Daoy (cell line): ENCODE data around the gene PIEZO2. TPM values are rescaled to one million over a fixed set of nuclear protein-coding genes. Genes with fewer than 3 reads are reported as not detected.
"Not testable (repeated sequence)": the region's sequence is repeated elsewhere in the genome, so short reads cannot be mapped to it uniquely, and the experiment has no call there.

Experiments
- DNase-seq: peaks from one replicate; pipeline ENCODE4 v3.0.0-alpha.2; 2015; ENCODE audit warnings: low read depth
- total RNA-seq: library from RNA; depleted of rRNA; stranded (reverse); fragments of >200 nt; shearing (Covaris generic); gene quantifications from 2 replicates; pipeline ENCODE4 v1.2.3, GENCODE V29; 2014; rRNA removed

Gene PIEZO2
- 2.1 and 2.2 TPM in 2 replicates for total RNA-seq

DNA sequence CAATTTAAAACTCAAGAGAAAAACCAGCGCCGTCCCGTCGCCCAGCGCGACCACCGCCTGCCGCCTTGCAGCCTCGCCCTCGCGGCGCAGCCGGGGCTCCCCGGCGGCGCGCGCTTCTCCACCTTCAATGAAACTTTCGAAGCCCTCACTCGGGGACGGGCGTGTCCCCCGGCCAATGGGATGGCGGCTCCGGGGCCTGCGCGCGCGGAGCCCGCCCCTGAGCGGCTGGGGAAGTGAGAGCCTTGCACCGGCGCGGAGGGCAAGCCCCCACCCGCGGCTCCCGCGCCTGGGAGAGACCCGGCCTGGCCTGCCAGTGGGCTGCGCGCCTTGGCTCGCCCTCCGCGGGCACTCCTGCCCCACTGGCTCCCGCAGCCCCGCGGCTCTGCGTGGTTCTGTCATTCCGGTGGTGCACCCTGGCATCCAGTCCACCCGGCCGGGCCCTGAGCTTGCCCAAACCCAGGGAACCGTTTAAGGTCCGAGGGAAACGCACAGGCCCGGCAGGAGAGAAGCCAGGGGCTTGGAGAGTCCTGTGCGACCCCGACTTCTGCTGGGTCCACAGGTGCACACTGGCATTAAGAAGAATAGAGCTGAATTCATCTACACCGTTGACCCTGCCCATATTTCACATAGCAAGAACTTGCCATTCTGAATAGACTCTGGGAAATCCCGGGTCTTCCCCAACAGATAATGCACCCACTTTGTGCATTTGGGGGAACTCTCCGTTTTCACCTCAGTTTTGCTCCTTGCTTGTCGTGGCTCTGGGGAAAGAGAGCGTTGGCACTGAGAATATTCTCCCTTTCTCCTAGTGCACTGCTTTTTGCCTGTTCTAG lies at the start of gene PIEZO2:
Gene PIEZO2 (minus strand): TSS at position 129 of the 830 bp plus-strand sequence. CDS start 981 bp downstream, outside the sequence.
- DNase-seq, result peak; percentile 71

DNA sequence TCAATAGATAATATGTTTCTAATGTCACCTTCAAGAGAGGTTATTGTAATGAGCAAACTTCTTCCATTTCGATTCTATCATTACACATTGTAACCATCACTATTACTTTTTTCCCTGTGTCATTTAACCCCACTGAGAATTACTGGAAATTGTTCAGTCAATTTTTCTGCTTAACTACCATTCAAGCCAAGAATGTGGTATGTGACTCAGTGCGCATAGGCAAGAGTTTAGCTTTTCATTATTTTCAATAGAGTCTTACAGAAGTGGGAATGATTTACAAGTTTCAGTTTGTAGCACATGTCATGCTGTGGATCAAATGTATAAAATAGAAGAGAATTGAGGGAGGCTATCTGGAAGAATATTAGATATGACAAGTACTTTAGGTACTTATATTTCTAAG lies 34.3 kb upstream of the PIEZO2 start:
- no peak for DNase-seq

DNA sequence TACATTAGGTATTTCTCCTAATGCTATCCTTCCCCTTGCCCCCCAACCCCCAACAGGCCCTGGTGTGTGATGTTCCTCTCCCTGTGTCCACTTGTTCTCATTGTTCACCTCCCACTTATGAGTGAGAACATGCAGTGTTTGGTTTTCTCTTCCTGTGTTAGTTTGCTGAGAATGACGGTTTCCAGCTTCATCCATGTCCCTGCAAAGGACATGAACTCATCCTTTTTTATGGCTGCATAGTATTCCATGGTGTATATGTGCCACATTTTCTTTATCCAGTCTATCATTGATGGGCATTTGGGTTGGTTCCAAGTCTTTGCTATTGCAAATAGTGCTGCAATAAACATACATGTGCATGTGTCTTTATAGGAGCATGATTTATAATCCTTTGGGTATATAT lies 32.3 kb upstream of the PIEZO2 start:
- DNase-seq, result not testable (repeated sequence)

DNA sequence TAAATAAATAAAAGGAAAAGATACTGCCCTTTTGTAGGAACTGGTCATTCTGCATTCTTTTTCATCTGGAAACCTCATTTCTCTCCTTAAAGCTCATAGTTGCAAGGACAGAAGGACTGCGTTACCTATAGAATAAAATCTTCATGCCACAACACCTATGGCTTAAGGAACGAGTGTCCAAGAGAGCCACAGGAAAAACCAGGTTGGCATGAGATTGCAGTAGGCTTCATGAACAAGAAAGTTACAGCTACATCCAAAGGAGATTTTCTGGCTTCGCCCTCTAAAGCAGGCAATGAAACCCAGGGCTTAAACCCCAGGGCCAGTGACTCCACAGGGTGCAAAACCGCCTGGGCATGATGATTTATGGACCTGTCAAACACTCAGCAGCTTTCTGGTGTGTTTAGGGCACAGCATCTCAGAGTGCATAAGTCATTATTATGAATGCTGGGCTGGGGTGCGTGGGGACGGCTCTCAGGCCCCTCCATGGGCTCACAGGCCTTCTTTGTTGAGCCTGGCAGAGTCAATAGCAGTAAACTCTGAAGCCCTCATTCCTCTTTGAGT lies 30.7 kb upstream of the PIEZO2 start:
- peak; percentile 21 for DNase-seq

DNA sequence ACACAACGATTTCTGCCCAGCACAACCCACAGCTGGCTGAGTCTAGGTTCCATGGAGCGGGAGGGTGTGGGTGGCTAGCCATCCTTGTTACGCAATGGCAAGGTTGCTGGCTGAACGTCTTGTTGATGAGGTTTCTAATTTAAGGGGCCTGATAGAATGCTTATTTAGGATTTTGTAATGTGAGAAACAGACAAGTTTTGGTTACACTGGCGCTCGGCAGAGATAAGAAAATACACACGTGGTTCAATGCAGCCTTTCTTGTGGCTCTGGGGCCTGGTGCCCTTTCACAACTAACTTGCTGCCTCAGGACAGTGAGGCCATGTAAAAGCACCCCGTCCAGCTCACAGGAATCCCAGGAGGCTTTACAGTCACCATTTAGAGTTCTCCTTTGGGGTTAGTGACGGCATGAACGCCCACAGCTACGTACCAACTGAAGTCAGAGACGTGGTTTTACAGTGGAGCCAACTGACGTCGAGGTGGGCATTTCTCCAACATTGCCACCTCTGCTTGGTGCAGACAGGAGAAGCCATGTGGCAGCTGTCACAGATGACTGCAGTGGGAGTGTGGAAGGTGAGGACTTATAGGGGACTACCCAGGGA lies 29.7 kb upstream of the PIEZO2 start:
- DNase-seq, result peak; percentile 12

DNA sequence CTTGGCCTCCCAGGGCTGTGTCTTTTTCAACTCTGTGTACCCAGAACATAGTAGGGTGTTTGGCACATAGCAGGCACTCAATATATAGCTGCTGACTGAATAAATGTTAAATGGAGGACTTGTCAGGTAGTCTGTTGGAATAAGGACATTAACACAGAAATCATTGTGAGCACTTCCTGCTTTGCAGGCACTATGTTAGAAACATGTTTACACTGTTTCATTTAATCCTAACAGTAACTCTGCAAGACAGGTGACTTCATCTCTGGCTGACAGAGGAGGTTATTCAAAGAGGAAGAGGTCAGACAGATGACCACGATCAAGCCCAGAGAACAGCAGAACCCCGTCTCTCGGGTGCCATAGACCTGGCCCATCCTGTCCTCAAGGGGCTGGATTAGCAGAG lies 28.0 kb upstream of the PIEZO2 start:
- DNase-seq, result no peak

DNA sequence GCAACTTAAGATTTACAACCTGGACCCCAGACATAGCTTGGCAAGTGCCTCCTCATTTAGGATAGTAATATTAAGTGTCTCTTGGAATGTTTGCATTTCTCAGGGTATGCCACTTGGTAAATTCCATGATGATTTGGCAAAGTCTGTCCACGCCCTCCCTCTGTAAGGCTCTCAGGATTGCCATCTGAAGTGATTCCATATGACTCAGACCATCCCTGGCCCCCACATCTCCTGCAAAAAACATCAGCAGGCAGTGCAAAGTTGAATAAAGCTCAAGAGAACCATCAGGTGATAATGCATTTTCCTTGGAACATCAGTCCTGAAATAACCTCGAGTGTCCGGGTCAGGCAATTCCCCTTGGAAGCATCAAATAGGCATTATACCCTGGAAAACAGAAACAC lies 27.1 kb upstream of the PIEZO2 start:
- DNase-seq, result peak; percentile 78

DNA sequence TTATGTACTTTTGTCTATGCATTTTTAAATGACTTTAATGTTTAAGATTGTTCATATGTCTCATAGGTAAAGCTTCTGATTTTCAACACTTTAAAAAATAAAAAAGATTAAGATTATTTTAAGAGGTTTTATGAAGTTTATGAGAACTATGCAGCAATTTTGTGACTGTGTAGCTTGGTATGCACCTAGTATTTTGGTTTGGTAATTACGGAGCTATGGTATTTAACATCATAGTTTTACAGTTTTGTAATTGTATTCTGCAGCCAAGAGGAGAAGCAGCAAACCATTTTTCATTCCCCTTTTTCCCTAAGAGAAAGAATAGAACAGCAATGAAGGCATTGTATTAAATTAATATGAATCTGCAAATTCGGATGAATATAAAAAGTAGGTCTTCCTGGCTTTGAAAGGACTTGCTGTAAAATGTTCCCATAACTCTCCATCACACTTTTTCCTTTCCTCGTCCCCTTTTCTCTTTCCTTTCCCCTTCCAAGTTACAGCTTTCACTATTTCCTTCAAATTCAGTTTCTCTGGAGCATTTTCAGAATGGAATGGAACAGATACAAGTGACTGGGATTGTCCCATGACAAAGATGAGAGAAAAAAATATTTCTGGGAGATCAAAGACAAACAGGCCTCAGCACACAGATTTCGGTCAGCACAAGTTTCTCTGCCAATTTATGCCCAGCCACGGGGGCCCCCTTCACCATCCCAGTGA lies 26.1 kb upstream of the PIEZO2 start:
- peak; percentile 20 for DNase-seq

DNA sequence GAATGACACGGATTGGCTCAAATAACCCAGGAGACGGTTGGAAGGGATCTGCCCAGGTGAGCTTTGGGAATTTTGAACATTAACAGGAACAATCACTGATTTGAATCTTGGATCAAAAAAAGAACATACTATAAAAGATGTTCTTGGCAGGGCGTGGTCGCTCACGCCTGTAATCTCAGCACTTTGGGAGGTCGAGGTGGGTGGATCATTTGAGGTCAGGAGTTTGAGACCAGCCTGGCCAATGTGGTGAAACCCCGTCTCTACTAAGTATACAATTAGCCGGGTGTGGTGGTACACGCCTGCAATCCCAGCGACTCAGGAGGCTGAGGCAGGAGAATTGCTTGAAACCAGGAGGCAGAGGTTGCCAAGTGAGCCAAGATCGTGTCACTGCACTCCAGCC lies 24.8 kb upstream of the PIEZO2 start:
- not testable (repeated sequence) for DNase-seq

DNA sequence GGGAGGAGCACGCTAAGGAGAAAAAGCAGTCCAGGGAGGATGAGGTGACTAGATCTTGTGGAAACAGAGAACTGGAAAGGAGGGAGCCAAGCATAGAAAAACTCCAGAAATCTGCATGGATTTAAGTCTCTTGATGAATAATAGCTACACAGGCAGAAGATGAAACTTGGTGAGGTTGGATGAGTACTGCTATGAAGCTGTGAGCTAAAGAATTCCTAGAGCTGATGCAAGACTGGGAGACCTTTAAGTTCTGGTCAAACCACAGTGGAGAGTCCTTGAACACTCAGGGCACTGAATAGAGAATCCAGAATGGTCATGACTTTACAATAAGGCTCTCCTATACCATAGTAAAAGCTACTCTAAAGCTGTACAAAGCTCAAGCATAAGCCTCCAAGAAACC lies 18.4 kb upstream of the PIEZO2 start:
- no peak for DNase-seq

DNA sequence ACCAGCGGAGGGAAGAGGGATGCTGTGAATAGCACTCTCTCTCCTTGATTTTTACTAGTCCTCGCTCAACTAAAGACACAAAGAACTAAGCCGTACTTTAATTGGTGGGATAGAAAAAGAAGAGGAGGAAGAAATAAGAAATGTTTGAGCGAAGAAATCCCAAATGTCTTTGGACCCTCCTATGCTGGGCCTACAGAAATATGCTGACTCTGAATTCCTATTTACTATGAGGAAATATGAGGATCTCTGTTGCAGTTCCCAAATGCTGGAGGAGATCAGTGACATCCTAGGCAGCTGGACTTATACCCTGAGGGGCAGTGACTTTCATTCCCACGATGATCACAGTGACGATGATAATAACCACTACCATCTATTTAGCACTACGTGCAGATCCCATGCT lies 16.6 kb upstream of the PIEZO2 start:
- no peak for DNase-seq

DNA sequence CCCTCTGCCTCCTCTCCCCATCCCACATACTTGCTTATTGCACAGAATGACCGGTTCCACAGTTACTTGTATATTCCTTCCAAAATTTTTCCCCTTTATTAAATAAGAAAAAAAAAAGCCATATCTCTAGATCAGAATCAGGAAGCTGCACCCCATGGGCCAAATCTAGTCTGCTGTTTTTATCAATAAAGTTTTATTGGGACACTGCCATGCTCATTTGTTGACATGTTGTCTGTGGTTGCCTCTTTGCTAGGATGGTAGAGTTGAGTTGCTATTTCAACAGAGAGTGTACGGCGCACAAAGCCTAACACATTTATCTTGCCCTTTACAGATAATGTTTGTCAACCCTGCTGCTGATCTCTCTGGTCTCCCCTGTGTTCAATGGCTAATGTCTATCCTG lies 15.8 kb upstream of the PIEZO2 start:
- no peak for DNase-seq

DNA sequence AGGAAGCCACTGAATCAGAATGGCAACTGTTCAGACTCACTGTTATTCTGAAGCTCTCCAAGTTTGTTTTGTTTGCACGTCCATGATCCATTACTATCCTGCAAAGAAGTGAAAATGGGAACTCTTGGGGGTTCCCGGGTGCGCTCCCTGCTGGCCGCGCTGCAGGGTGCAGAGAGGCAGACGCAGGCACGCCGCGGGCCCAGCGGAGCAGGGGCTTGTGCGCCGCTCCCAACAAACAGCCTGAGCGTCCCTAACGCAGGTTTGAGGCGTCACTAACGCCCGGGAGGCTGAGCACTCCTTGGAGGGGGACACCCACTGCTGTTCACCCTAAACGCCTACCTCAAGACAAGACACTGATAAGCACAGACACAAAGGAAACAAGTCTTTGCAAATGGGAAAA lies 14.3 kb upstream of the PIEZO2 start:
- no peak for DNase-seq

DNA sequence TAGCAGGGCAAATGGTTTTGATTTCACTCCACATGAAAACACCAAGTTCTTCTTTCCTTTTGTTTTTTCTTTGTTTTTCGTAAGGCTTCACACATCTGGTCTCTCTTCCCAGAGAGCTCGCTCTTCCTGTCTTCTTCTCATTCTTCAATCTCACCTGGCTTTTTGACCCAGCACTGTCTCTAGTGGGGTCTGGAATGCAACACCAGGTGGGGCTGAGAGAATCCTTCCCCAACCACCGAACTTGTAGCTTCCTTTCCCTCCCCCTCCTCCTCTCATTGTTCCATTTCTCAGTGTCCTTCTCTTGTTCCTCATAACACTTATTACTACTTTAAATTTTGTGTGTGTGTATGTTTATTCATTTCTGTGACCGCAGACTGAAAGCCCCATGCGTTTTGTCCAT lies 13.5 kb upstream of the PIEZO2 start:
- no peak for DNase-seq

DNA sequence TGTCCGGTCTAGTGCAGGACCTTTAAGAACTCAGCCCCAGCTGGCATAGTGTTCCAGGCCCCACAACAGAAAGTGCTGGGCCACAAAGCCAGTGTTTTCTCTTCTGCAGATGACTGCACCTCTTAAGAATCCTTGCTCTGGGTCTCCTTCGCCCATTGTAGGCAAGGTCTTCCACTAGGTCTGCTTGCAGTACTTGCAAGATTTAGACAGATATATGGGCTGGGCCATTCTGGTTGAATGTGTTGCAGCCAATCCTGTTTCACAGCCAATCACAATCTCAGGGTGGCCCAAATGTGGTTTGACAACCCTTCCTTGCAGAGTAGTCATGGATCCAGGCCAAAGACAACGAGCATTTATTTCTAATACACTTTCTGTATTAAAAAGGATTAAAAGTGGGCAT lies 13.1 kb upstream of the PIEZO2 start:
- DNase-seq, result no peak

DNA sequence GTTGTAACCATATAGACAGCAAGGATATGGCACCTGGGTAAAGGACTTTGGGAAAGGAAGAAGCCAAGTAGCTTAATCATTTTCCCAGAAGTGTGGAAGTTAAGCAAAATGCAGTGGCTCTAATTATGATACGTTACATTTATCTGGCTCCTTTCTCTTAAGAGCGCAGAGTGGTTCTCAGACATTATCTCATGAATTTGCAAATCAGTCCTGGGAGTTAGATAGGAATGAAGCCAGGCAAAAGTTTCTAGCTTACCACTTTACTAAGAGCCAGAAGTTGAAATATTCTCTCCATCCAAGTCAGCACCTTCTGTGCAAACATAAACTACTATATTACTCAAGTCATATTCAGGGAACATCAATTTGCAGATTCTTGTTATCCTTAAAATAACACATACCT lies 10.9 kb upstream of the PIEZO2 start:
- no peak for DNase-seq

DNA sequence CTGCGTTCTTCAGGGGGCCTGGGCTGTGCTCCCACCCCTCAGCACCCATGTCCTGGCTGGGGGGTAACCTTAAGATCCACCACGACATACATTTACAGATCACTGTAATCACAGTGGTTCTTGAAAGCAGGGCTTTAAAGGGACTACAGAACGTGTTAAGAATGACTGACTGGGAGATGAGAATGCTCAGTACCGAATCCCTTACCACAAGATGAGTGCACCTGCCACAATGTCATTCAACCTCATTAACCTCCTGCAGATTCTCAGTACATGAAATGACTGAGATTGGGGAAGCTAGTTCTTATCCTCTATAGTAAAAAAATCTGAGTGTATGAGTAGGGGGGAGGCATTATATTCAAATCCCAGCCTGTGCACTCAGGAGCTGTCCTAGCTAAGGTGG lies 10.5 kb upstream of the PIEZO2 start:
- no peak for DNase-seq

DNA sequence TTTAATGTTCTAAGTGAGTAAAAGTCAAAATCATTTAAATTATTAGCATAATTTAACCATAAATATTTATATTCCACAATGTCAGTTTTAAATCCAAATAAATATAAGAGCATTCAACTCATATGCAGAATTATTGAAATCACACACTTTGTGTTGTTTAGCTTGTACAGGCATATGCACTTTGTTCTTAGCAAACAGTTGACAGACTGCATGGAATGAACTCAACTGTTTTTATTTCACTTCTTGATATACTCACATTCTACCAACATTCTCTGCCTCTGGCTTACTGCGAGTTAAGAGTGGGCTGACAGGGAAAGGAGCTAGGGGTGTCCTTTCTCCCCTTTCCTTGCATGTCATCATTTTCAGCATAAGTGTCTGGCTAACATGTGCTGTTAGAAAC lies 7.6 kb upstream of the PIEZO2 start:
- DNase-seq, result no peak

DNA sequence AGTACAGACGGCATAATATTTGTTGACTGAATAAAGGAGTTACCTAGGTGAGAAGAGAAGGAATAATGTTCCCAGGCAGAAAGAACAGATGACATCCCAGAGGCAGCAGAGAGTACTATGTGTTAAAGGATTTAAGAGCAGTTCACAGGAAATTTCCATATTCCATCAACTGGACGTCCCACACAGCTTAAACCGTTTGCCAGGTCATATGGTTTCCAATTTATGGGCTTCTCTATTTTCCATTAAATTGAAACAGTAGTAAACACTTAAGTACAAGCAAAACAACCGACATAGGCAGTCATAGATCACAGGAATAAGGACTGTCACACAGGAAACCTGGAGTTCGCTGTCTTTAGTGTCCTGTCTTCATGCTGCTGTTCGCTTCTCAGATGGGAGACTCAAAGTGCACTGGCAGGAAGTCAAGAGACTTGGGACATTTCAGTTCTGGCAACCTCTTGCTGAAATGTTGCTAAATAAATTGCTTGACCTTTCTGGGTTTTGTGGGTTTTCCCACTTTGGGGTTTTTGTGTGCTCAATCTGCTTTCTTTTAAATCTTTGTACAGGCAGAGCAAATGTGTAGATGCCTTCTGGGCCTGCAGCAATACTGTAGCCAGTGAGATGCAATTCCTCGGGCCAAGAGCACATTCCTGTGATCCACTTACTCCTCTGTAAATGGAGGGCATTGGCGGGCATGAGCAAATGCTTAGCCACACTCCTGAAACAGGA lies 5.8 kb upstream of the PIEZO2 start:
- DNase-seq, result no peak

DNA sequence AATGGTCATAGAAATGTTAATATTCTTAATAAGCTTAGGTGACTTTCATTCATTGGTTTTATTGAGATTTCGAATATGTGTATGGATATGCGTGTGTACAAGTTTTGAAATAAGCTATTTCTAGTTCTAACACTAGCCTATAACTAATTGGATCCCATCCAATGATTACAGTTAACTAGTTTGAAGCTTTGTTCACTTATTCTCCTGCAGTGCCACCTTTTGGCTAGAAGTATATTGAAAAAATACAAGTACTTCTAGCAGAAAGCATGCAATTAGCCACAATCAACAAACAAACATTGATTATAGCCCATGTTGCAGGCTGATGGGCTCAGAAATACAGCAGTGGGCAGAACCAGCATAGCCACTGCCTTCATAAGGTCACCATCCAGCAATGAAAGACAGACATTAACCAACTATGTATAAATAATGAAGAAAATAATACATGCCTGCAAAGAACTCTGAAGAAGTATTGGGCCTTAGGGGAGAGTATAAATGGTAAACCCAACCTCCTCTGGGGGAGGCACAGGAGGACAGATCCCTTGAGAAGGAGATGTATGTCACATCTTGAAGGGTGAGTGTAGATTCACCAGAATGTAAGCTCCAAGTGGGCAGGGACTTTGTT lies 5.1 kb upstream of the PIEZO2 start:
- no peak for DNase-seq

DNA sequence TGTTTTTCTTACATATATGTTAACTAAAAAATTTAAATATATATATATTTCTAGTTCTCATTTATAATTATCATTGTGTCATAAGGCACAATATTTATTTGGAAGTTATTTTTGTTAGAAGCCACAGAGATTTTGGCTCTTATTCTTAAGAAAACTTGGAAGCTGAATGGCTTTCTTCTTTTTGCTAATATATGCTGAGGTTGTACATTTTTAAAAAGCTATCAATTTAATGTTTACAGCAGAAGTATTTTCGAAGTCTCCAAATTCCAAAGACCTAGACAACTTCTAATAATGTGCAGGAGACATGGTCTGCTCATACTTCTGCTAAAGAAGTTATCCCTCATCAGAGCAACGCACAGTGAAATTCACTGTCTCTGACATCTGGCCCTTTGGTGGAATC lies 3.7 kb upstream of the PIEZO2 start:
- DNase-seq, result no peak

DNA sequence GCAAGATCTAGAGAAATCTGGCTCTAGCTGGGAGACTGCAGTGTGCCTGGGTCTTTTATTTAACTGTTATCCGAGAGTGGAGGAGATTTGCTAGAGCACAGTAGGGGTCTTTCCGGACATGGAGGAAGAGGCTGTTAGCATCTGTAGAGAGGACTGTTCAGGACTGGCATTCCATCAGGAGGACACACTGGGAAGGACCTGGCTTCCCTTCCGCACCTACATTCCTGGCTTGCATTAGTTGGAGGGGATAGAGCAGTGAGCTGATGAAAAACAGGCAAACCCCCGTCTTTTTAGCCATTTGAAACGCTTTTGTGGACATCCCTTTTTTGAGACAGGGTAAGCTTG lies 874 bp upstream of the PIEZO2 start:
- DNase-seq, result no peak
